NT2/D1 (cell line): ENCODE results near the gene ITGA5.

Source experiments
- YY1 ChIP-seq: IDR thresholded peaks from 2 replicates; pipeline ENCODE4 v1.6.1; 2011; ENCODE audit not compliant: insufficient read length, insufficient read depth
- ZNF274 ChIP-seq: IDR thresholded peaks from 2 replicates; pipeline ENCODE4 v1.6.1; 2011; ENCODE audit warnings: mild to moderate bottlenecking, low read depth, low read length

GRCh38 chr12:54381136-54381535 is 37.9 kb downstream of the ITGA5 start:
- TF ChIP-seq ZNF274 (no peak), YY1 (no peak)
